Naive thymus-derived CD4-positive, alpha-beta T cell (primary cell): ENCODE results near the gene GORASP1. TPM values are rescaled to one million over a fixed set of nuclear protein-coding genes. Genes with fewer than 3 reads are reported as not detected.

ENCODE experiments used
- ATAC-seq: fragments of 150-1000 bp; cut with Tn5 transposase; 2 replicates; pipeline ENCODE4 v1.10.0; 2021; ENCODE audit warnings: mild to moderate bottlenecking, moderate library complexity
- CTCF ChIA-PET: fragments of 350-600 bp; sonication (Branson Sonifier 250); formaldehyde crosslinking; loops from one replicate; lab custom pipeline; 2021; ENCODE audit warnings: antibody characterized with exemption; lab: Charles Lee
- POLR2A ChIA-PET: fragments of 350-600 bp; sonication (Branson Sonifier 250); formaldehyde crosslinking; loops from one replicate; lab custom pipeline; 2021; ENCODE audit warnings: antibody characterized with exemption, inconsistent platforms; lab: Charles Lee
- DNase-seq, 9 donors: peaks; one replicate each; pipeline versions ENCODE4 v3.0.0 to v3.0.0-alpha.2; 2020 to 2022; ENCODE audit warnings: mixed read lengths in 1 of 9
- H3K27ac ChIP-seq: one replicate; pipeline ENCODE4 v1.7.0; 2013; ENCODE audit warnings: mild to moderate bottlenecking, low read depth, low read length, moderate library complexity
- H3K27me3 ChIP-seq, 2 donors: one replicate each; pipeline ENCODE4 v1.7.0; 2013; ENCODE audit warnings: low read length in 2 of 2, mild to moderate bottlenecking in 2 of 2, moderate library complexity in 2 of 2; ENCODE audit not compliant: control insufficient read depth in 2 of 2, insufficient read depth in 2 of 2
- H3K36me3 ChIP-seq, 3 experiments: 1 replicate in 2 of 3; 2 replicates in 1 of 3; pipeline ENCODE4 v1.7.0; 2013; ENCODE audit warnings: low read length in 3 of 3, mild to moderate bottlenecking in 3 of 3, moderate library complexity in 1 of 3; ENCODE audit not compliant: insufficient read depth in 3 of 3, control insufficient read depth in 2 of 3
- H3K4me1 ChIP-seq, 2 donors: one replicate each; pipeline ENCODE4 v1.7.0; 2013; ENCODE audit warnings: low read length in 2 of 2, mild to moderate bottlenecking in 2 of 2, moderate library complexity in 1 of 2; ENCODE audit not compliant: control insufficient read depth in 2 of 2, insufficient read depth in 2 of 2
- H3K4me3 ChIP-seq: 2 replicates; pipeline ENCODE4 v1.7.0; 2013; ENCODE audit warnings: mild to moderate bottlenecking, low read length
- H3K9me3 ChIP-seq, 3 experiments: 1 replicate in 2 of 3; 2 replicates in 1 of 3; pipeline ENCODE4 v1.7.0; 2013; ENCODE audit warnings: low read length in 3 of 3; ENCODE audit not compliant: control insufficient read depth in 2 of 3
- H3K27ac Mint-ChIP-seq, 9 donors: one replicate each; pipeline ENCODE4 v1.8.0; 2020 to 2022; ENCODE audit warnings: mixed read lengths in 9 of 9, mild to moderate bottlenecking in 8 of 9, moderate library complexity in 5 of 9, inconsistent platforms in 2 of 9
- H3K27me3 Mint-ChIP-seq, 5 donors: one replicate each; pipeline ENCODE4 v1.8.0; 2021 to 2022; ENCODE audit warnings: mixed read lengths in 5 of 5, mild to moderate bottlenecking in 1 of 5
- H3K36me3 Mint-ChIP-seq, 5 donors: one replicate each; pipeline ENCODE4 v1.8.0; 2020 to 2022; ENCODE audit warnings: mixed read lengths in 5 of 5, mild to moderate bottlenecking in 3 of 5, inconsistent platforms in 1 of 5
- H3K4me1 Mint-ChIP-seq, 7 donors: one replicate each; pipeline ENCODE4 v1.8.0; 2020 to 2022; ENCODE audit warnings: mixed read lengths in 7 of 7, mild to moderate bottlenecking in 3 of 7, inconsistent platforms in 1 of 7
- H3K4me3 Mint-ChIP-seq, 10 donors: one replicate each; pipeline ENCODE4 v1.8.0; 2020 to 2022; ENCODE audit warnings: mild to moderate bottlenecking in 10 of 10, mixed read lengths in 10 of 10, moderate library complexity in 6 of 10, inconsistent platforms in 2 of 10
- H3K9me3 Mint-ChIP-seq, 11 donors: one replicate each; pipeline ENCODE4 v1.8.0; 2020 to 2022; ENCODE audit warnings: mixed read lengths in 11 of 11, mild to moderate bottlenecking in 4 of 11, inconsistent platforms in 1 of 11, moderate library complexity in 1 of 11
- intact Hi-C, 2 donors: fragments of 100-400 bp; cut with micrococcal nuclease; formaldehyde crosslinking; loops; one replicate each; pipeline ENCODE4 v1.15.1; 2023
- polyA plus RNA-seq, 2 donors: library from polyadenylated mRNA; unstranded; fragments of 300-500 nt; fragmentation: Illumina TruSeq; gene quantifications; one replicate each; pipeline ENCODE4 v1.2.3, GENCODE V29; 2021
- total RNA-seq, 6 experiments: library from RNA in 5 of 6; stranded (reverse) in 5 of 6; gene quantifications; 1 replicate in 5 of 6; 2 replicates in 1 of 6; pipeline ENCODE4 v1.2.3 and lab custom pipeline; 2021 to 2026

Gene GORASP1
- total and polyA plus RNA-seq, 7 experiments from 2014 or later, result 14.8 to 58.5 (median 43.5) TPM

DNA sequence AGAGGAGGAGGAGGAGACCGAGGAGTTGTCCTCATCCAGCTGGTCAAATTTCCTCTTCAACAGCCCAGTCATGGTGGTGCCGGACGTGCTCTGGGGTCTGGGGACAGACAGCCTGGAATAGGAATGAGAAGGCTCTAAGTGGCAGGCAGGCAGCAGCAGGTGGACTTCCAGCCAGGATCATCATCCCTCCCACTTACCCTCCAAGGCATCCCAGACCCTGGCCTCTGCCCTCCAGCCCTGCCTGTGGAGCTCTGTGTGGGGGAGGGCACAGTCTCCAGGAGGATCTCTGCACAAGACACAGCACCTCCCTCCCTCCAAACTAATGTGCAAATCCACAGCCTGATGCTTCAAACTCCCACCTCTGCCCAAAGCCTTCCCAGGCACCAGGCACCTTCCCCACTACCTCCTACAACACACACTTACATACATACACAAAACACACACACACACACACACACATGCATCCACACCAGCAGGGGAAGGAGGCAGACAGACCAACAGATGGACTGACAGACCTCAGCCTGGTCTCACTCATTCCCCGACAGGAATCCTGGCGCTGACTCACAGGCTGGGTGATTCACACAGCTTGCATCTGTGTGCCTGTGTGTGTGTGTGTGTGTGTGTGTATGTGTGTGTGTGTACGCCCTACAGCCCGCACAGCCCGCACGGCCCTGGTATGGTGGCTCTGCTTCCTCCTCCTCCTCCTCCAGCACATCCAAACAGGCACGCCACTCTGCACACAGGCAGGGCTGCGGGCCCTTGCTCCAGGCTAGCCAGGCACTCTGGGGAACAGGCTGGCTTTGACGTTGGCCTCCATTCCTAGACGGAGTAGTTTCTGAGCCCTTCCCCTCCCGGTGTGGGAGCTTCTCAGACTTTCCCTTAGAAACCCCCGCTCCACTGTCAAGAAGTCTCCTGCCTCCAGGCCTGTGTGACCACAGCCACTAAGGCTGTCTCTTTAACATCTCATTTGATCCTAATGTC lies 39.5 kb upstream of the GORASP1 start:
- POLR2A ChIA-PET, result interaction anchor here (1.2 to 1.6 kb wide), 5 partner anchors 19 to 41 kb away, joined by 3 to 7 read pairs (median 4); partner anchors contain the start of genes GORASP1 and TTC21A

DNA sequence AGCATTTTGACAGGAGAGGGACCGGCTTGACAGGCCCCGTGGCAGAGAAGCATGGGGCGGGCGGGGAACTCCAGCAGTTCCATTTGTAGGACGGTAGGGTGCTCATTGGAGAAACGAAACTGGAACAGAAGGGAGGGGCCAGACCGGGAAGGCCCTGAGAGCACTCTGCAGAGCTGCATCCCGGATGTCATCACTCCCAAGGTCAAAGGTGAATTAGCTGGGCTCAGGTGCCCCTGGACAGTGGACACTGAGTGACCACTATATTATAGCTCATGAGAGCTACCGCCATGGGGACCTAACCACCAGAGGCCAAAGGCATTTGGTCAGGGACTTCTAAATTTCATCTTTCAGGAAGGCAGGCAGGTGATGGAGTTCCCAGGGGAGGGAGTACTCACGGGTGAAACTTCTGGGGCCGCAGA lies 38.7 kb upstream of the GORASP1 start:
- intact Hi-C loops, result loop anchor here in 1 of 2 donors (2.0 kb wide), 1 partner anchor 19 kb away; no protein-coding TSS in a partner anchor
- H3K27ac ChIP-seq, result peak overlapping the region; percentile 3
- Mint-ChIP-seq H3K4me1 (peaks cover 63 to 77% (median 68%) of the 10 kb centered on the region in 7 donors), H3K9me3 (peaks cover 0 to 2% (median 0%) of the 10 kb centered on the region in 11 donors), H3K4me3 (peak overlapping the region in 9 of 10 donors; percentile 11 to 99 (median 95)), H3K27ac (peak overlapping the region; percentile 92 to 99 (median 98)), H3K27me3 (no peaks in the 10 kb centered on the region), H3K36me3 (peaks cover 6 to 27% (median 21%) of the 10 kb centered on the region in 5 donors)
- peaks cover 16 to 56% (median 16%) of the 10 kb centered on the region in 3 experiments for H3K36me3 ChIP-seq
- POLR2A ChIA-PET, result interaction anchor here (1.2 to 1.6 kb wide), 2 partner anchors 20 to 38 kb away, joined by 3 to 6 read pairs; partner anchors contain the start of genes GORASP1 and TTC21A
- DNase-seq, result peak in 1 of 9 donors; percentile 19
- peaks cover 42 to 51% of the 10 kb centered on the region in 2 donors for H3K4me1 ChIP-seq
- CTCF ChIA-PET, result interaction anchor here (0.7 to 1.3 kb wide), 3 partner anchors 19 to 45 kb away, joined by 3 to 5 read pairs (median 3); no protein-coding TSS in a partner anchor
- H3K9me3 ChIP-seq, result no peaks in the 10 kb centered on the region
- ATAC-seq, result no peak
- no peaks in the 10 kb centered on the region for H3K27me3 ChIP-seq
- no peak overlapping the region for H3K4me3 ChIP-seq

More for the DNA sequence above, 39.5 kb upstream of the GORASP1 start:
- no peaks in the 10 kb centered on the region for H3K27me3 Mint-ChIP-seq
- H3K4me3 Mint-ChIP-seq, result peak overlapping the region; percentile 85 to 99 (median 95)
- DNase-seq (peak in 6 of 9 donors; percentile 22 to 73 (median 44)), ATAC-seq (peak; percentile 63)
- no peaks in the 10 kb centered on the region for H3K27me3 ChIP-seq
- no peaks in the 10 kb centered on the region for H3K9me3 ChIP-seq
- peak overlapping the region; percentile 92 to 99 (median 98) for H3K27ac Mint-ChIP-seq
- intact Hi-C loops, result loop anchor here in 1 of 2 donors (1.0 to 2.0 kb wide), 2 partner anchors 20 to 39 kb away; no protein-coding TSS in a partner anchor
- peaks cover 6 to 27% (median 21%) of the 10 kb centered on the region in 5 donors for H3K36me3 Mint-ChIP-seq
- H3K4me1 Mint-ChIP-seq, result peaks cover 65 to 79% (median 73%) of the 10 kb centered on the region in 7 donors
- peaks cover 50 to 59% of the 10 kb centered on the region in 2 donors for H3K4me1 ChIP-seq
- peaks cover 0 to 2% (median 0%) of the 10 kb centered on the region in 11 donors for H3K9me3 Mint-ChIP-seq
- H3K36me3 ChIP-seq, result peaks cover 16 to 50% (median 16%) of the 10 kb centered on the region in 3 experiments
- CTCF ChIA-PET, result interaction anchor here (0.5 to 1.3 kb wide), 6 partner anchors 16 to 146 kb away, joined by 3 to 5 read pairs (median 4); no protein-coding TSS in a partner anchor
- peak overlapping the region; percentile 59 for H3K4me3 ChIP-seq
- H3K27ac ChIP-seq, result peak overlapping the region; percentile 64

DNA sequence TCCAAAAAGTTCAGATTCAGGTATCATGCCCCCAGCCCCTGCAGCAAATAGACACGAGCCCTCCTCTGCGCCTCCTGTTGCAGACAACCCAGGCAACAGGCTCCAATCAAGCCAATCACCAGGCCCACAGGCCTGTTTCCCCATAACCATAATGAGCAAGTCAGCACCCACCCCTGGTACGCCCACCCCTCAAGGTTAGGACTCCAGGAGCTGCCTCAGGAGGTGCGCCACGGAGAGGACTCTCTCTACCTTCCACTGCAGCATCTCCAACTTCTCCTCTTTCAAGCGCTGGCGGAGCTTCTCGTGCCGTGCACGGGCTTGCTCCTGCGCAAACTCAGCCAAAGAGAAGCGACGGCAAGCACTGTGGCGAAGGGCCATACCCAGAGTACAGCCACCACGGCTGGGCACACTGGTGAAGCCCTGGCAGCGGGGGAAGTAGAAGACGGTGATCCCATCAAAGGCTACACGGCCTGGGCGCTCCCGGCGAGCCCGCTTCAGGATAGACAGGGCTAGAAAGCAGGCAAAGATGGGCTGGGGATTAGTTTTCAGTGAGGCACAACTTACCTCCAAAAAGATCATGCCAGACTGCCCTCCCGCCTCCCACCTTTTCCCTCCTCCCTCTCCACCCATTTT lies 37.4 kb upstream of the GORASP1 start:
- peaks cover 51 to 69% (median 60%) of the 10 kb centered on the region in 7 donors for H3K4me1 Mint-ChIP-seq
- POLR2A ChIA-PET, result no interaction called here

DNA sequence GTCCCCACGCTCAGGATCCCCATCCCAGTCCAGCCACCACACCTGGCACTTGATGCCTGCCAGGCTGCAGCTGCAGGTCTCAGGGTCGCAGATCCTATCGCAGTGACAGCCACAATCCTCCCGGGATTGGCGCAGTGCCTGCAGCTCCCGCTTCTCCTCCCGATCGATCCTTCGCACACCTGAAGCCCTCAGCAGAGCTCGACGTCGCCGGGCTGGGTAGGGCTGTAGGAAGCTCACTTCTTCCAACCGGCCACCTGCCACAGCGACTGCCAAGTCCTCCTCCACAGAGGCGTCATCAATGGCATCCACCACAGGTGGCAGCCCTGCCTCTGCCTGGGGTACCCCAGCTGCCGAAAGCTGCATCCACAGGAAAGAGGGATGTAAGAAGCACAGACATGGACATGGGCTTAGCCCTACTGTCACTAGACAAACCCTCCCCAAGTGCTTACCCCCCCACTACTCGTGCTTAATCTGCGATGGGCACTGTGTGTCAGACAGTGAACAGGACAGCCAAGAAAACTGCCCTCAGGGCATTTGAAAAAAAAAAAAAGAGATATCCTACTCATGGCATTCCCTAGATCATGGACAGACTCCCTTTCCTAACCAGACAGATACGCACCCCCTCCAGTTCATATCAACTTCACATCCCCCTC lies 36.8 kb upstream of the GORASP1 start:
- DNase-seq, result no peak
- Histone ChIP-seq H3K36me3 (peaks cover 16 to 56% (median 16%) of the 10 kb centered on the region in 3 experiments), H3K27ac (no peak overlapping the region), H3K4me3 (no peak overlapping the region), H3K9me3 (no peaks in the 10 kb centered on the region), H3K27me3 (no peaks in the 10 kb centered on the region), H3K4me1 (peaks cover 23 to 33% of the 10 kb centered on the region in 2 donors)
- peaks cover 44 to 62% (median 54%) of the 10 kb centered on the region in 7 donors for H3K4me1 Mint-ChIP-seq
- H3K4me3 Mint-ChIP-seq, result peak overlapping the region in 1 of 10 donors; percentile 21
- peaks cover 0 to 2% (median 0%) of the 10 kb centered on the region in 11 donors for H3K9me3 Mint-ChIP-seq
- ATAC-seq, result no peak
- no peaks in the 10 kb centered on the region for H3K27me3 Mint-ChIP-seq
- intact Hi-C loops, result no loop called here
- H3K27ac Mint-ChIP-seq, result peak overlapping the region in 7 of 9 donors; percentile 3 to 85 (median 45)
- POLR2A ChIA-PET, result no interaction called here
- CTCF ChIA-PET, result interaction anchor here (1.0 to 1.5 kb wide), 2 partner anchors 22 to 144 kb away, joined by 4 read pairs; no protein-coding TSS in a partner anchor
- peaks cover 6 to 30% (median 21%) of the 10 kb centered on the region in 5 donors for H3K36me3 Mint-ChIP-seq

More for the DNA sequence above, 37.4 kb upstream of the GORASP1 start:
- Histone ChIP-seq H3K4me1 (peaks cover 30 to 39% of the 10 kb centered on the region in 2 donors), H3K36me3 (peaks cover 16 to 56% (median 16%) of the 10 kb centered on the region in 3 experiments), H3K27me3 (no peaks in the 10 kb centered on the region), H3K27ac (no peak overlapping the region), H3K9me3 (no peaks in the 10 kb centered on the region), H3K4me3 (no peak overlapping the region)
- CTCF ChIA-PET, result interaction anchor here (1.0 kb wide), 1 partner anchor 36 kb away, joined by 3 read pairs; no protein-coding TSS in a partner anchor
- peak overlapping the region in 7 of 9 donors; percentile 3 to 85 (median 45) for H3K27ac Mint-ChIP-seq
- DNase-seq (peak in 1 of 9 donors; percentile 18), ATAC-seq (no peak)
- H3K27me3 Mint-ChIP-seq, result no peaks in the 10 kb centered on the region
- intact Hi-C loops, result no loop called here
- peak overlapping the region in 1 of 10 donors; percentile 21 for H3K4me3 Mint-ChIP-seq
- H3K36me3 Mint-ChIP-seq, result peaks cover 6 to 30% (median 21%) of the 10 kb centered on the region in 5 donors
- H3K9me3 Mint-ChIP-seq, result peaks cover 0 to 2% (median 0%) of the 10 kb centered on the region in 11 donors

DNA sequence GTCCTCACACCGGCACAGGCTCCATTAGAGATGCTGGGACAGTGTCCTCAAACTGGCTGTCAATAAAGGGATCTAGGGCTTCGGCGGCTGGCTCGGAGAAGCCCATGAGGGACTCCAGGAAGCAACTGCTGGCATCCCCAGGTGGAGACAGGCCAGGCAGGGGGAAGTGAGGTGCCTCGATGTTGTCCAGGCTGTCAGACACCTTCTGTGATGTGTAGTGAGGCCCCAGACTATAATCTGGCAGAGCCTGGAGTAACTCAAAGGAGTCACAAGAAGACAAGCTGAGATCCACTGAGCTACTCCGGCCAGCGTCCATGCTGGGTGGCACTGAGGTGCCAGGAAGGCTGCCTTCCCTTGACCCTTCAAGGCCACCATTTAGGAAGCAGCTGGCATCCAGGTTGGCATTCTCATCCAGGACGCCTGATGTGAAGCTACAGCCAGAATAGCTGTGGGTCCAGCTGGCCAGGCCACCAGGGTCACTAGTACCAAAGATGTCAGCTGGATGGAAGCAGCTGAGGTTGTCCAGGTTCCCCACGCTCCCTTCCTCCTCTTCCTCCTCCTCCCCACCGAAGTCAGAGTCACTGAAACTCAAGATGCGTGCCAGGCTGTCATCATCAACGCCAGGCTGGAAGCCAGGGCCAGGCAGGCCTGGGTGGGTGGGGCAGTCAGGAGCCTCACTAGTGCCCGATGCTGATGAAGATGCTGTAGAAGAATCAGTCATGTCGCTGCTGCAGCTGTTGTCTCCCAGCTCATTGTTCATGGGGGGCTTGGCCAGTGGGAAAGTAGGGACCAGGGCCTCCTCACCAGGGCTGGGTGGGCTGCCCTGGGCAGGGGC lies 35.8 kb upstream of the GORASP1 start:
- no peak overlapping the region for H3K4me3 Mint-ChIP-seq
- intact Hi-C loops, result no loop called here
- Histone ChIP-seq H3K9me3 (no peaks in the 10 kb centered on the region), H3K4me1 (peaks cover 14 to 25% of the 10 kb centered on the region in 2 donors), H3K4me3 (no peak overlapping the region), H3K36me3 (peaks cover 16 to 56% (median 16%) of the 10 kb centered on the region in 3 experiments), H3K27ac (no peak overlapping the region), H3K27me3 (no peaks in the 10 kb centered on the region)
- POLR2A ChIA-PET, result interaction anchor here (0.6 kb wide), 1 partner anchor 241 kb away, joined by 3 read pairs; no protein-coding TSS in a partner anchor
- H3K27me3 Mint-ChIP-seq, result no peaks in the 10 kb centered on the region
- peak overlapping the region in 5 of 9 donors; percentile 60 to 81 (median 62) for H3K27ac Mint-ChIP-seq
- CTCF ChIA-PET, result interaction anchor here (1.0 to 1.5 kb wide), 2 partner anchors 23 to 145 kb away, joined by 4 read pairs; no protein-coding TSS in a partner anchor
- no peak for DNase-seq
- peaks cover 6 to 30% (median 21%) of the 10 kb centered on the region in 5 donors for H3K36me3 Mint-ChIP-seq
- no peak for ATAC-seq
- peaks cover 35 to 53% (median 44%) of the 10 kb centered on the region in 7 donors for H3K4me1 Mint-ChIP-seq
- H3K9me3 Mint-ChIP-seq, result peaks cover 0 to 2% (median 0%) of the 10 kb centered on the region in 11 donors
